OCI-LY7 (cell line): Measurements from ENCODE around the gene APOBEC3C.
"Not testable (repeated sequence)": the region's sequence is repeated elsewhere in the genome, so short reads cannot be mapped to it uniquely, and the experiment has no call there.

Experiments
- EZH2phosphoT487 ChIP-seq: fragments of 200-600 bp; sonication (generic); IDR thresholded peaks from 2 replicates; pipeline ENCODE4 v1.6.1; 2018; ENCODE audit warnings: low read depth, borderline replicate concordance, mild to moderate bottlenecking, mixed run types, antibody characterized with exemption, low read length, moderate library complexity, mixed read lengths
- TF ChIP-seq, protein P1 (sequence below): fragments of 200-600 bp; sonication (generic); conservative IDR thresholded peaks from 2 replicates; pipeline ENCODE4 v1.5.1; 2014; ENCODE audit warnings: mild to moderate bottlenecking, antibody characterized with exemption, low read length, moderate library complexity, mixed read lengths

- TF ChIP-seq, protein P1, sequence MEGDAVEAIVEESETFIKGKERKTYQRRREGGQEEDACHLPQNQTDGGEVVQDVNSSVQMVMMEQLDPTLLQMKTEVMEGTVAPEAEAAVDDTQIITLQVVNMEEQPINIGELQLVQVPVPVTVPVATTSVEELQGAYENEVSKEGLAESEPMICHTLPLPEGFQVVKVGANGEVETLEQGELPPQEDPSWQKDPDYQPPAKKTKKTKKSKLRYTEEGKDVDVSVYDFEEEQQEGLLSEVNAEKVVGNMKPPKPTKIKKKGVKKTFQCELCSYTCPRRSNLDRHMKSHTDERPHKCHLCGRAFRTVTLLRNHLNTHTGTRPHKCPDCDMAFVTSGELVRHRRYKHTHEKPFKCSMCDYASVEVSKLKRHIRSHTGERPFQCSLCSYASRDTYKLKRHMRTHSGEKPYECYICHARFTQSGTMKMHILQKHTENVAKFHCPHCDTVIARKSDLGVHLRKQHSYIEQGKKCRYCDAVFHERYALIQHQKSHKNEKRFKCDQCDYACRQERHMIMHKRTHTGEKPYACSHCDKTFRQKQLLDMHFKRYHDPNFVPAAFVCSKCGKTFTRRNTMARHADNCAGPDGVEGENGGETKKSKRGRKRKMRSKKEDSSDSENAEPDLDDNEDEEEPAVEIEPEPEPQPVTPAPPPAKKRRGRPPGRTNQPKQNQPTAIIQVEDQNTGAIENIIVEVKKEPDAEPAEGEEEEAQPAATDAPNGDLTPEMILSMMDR: not testable (repeated sequence)
- TF ChIP-seq EZH2phosphoT487: not testable (repeated sequence)
These were observed 47.2 kb downstream of the APOBEC3C start for GRCh38 chr22:39061290-39061689.
